Measurements from ENCODE around the gene ANO8.

ANO8 gene

GRCh38 chr19:17333611-17334413, 843 bp downstream of the ANO8 start:
- POLR2A ChIA-PET = interaction anchor here (1.1 kb wide), 1 partner anchor 13 kb away, joined by 3 read pairs; no protein-coding TSS in a partner anchor
- CTCF ChIA-PET = interaction anchor here (1.4 to 2.2 kb wide), 7 partner anchors 9 to 60 kb away, joined by 4 to 9 read pairs (median 6); partner anchors contain the start of gene CCDC194
- no peak for TF ChIP-seq CTCF (IDR thresholded peaks at IDR 0.05; ENCODE audit: control extremely low read depth, extremely low read depth, low read depth, missing control alignments)
- peak; percentile 68 for DNase-seq (ENCODE audit: extremely low spot score)

- DNase-seq (ENCODE audit: extremely low spot score) = no peak
- TF ChIP-seq CTCF (IDR thresholded peaks at IDR 0.05; ENCODE audit: control extremely low read depth, extremely low read depth, low read depth, missing control alignments) = no peak
- CTCF ChIA-PET = interaction anchor here (0.8 to 2.1 kb wide), 12 partner anchors 10 to 72 kb away, joined by 3 to 9 read pairs (median 4); partner anchors contain the start of genes CCDC194 and MRPL34
- POLR2A ChIA-PET = interaction anchor here (1.7 kb wide), 1 partner anchor 11 kb away, joined by 4 read pairs; no protein-coding TSS in a partner anchor
Observed at GRCh38 chr19:17332677-17333581, 1.7 kb downstream of the ANO8 start.

- no peak for TF ChIP-seq CTCF (IDR thresholded peaks at IDR 0.05; ENCODE audit: control extremely low read depth, extremely low read depth, low read depth, missing control alignments)
- DNase-seq (ENCODE audit: extremely low spot score) = no peak
- CTCF ChIA-PET = interaction anchor here (0.8 to 2.1 kb wide), 10 partner anchors 11 to 72 kb away, joined by 3 to 9 read pairs (median 4); partner anchors contain the start of gene MRPL34
- POLR2A ChIA-PET = interaction anchor here (1.7 kb wide), 1 partner anchor 11 kb away, joined by 4 read pairs; no protein-coding TSS in a partner anchor
Observed at GRCh38 chr19:17332360-17332676, 2.3 kb downstream of the ANO8 start.

- POLR2A ChIA-PET = interaction anchor here (0.5 to 1.7 kb wide), 2 partner anchors 9 to 12 kb away, joined by 4 to 6 read pairs; no protein-coding TSS in a partner anchor
Observed at GRCh38 chr19:17331045-17331558, 3.6 kb downstream of the ANO8 start.

GRCh38 chr19:17330262-17331044, 4.2 kb downstream of the ANO8 start:
- CTCF ChIA-PET = interaction anchor here (1.0 to 1.8 kb wide), 4 partner anchors 15 to 61 kb away, joined by 3 to 5 read pairs (median 3); partner anchors contain the start of gene ABHD8
- TF ChIP-seq CTCF (IDR thresholded peaks at IDR 0.05; ENCODE audit: control extremely low read depth, extremely low read depth, low read depth, missing control alignments) = no peak
- no peak for DNase-seq (ENCODE audit: extremely low spot score)
- POLR2A ChIA-PET = interaction anchor here (0.5 kb wide), 1 partner anchor 13 kb away, joined by 6 read pairs; no protein-coding TSS in a partner anchor

More at GRCh38 chr19:17331045-17331558, 3.6 kb downstream of the ANO8 start:
- TF ChIP-seq CTCF (IDR thresholded peaks at IDR 0.05; ENCODE audit: control extremely low read depth, extremely low read depth, low read depth, missing control alignments) = no peak
- CTCF ChIA-PET = interaction anchor here (1.0 to 1.8 kb wide), 3 partner anchors 26 to 61 kb away, joined by 3 to 5 read pairs (median 3); partner anchors contain the start of gene ABHD8
- no peak for DNase-seq (ENCODE audit: extremely low spot score)
